NOMO-1 treated with DMSO at 0.1 percent for 48 hours (cell line): ENCODE results near the gene KYAT1.

Experiments
- DNase-seq: peaks from one replicate; lab custom pipeline; 2025; ENCODE audit not compliant: unreplicated experiment; lab: John Stamatoyannopoulos, UW

KYAT1 gene

GRCh38 chr9:128909859-128910258, 28.1 kb upstream of the KYAT1 start:
- no peak for DNase-seq

- no peak for DNase-seq
Observed at GRCh38 chr9:128908372-128908771, 26.6 kb upstream of the KYAT1 start.

- DNase-seq = no peak
Observed at GRCh38 chr9:128906741-128907140, 25.0 kb upstream of the KYAT1 start.

DNA sequence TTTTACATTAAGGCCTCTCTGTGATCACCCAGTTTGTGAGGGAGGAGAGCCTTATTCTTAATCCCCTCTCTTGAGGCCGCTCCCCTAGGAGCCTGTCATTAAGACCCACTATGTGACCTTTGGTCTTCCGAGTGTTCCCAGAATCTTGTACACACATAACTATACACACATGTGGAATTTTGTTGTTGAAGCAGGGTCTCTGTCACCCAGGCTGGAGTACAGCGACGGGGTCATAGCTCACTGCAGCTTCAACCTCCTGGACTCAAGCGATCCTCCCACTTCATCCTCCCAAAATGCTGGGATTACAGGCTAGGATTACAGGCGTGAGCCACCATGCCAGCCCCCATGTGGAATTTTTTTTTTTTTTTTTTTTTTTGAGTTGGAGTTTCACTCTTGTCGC, 24.2 kb upstream of the KYAT1 start:
- no peak for DNase-seq

- DNase-seq = no peak
Observed at GRCh38 chr9:128903871-128904620, 22.3 kb upstream of the KYAT1 start.

DNA sequence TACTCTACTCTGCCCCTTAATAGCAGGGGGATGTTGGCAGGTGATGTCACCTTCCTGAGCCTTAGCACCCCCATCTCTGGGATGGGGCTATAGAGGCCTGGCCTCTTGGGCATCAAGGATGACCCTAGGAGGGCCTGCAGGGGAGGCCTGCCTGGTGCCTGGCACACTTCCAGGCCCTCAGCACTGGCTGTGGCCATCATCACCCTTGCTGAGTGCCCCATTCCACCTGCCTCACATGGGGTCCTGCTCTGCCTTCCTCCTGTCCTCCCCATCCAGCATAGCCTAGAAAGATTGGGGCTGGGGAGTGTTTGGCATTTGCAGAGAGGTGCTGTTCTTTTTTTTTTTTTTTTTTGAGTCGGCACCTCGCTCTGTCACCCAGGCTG, 21.3 kb upstream of the KYAT1 start:
- no peak for DNase-seq

DNA sequence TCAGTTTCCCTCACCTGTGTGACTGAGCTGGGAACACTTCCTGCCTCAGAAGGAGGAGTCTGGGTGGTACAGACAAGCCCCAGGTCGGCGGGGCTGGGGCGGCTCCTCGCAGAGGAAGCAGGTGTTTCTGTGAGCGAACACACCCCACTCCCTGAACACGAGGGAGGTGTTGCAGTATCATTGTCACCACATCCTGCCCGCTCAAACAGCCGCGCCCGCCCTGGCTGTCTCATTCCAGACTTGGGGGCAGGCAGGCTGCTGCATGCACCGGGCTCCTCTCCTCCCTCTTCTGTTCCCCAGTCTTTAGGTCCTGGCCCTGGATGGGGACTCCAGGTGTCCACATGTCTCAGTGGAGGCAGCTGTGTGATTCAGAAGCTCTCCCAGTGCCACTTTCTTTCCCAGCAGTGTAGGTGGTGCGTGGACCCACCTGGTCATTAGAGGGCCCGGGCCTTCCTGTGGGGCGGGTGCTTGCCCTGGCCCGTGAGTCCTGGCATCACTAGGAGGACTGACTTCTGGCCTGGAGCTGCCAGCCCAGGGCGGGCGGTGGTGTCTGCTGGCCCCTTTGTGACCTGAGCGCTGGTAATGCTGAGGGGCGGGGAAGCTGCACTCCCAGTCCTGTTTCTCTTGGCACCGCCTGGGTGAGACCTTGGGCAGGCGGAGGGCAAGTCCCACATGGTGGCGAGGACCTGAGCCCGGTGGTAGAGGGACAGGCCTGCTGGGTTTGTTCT, 20.8 kb upstream of the KYAT1 start:
- peak; percentile 51 for DNase-seq

GRCh38 chr9:128901822-128902221, 20.1 kb upstream of the KYAT1 start:
- DNase-seq = no peak

DNA sequence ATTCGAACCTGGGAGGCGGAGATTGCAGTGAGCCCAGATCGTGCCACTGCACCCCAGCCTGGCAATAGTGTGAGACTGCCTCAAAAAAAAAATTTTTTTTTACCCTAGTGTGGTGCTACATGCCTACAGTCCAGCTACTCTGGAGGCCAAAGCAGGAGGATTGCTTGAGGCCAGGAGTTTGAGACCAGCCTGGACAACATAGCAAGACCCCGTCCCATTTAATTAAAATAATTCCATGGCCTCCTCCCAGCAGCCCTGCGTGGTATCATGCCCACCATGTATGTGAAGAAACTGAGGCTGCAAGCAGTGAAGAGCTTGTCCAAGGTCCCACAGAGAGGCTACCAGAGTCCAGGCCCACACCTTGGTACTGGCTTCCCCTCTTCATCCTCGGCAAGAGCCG, 19.6 kb upstream of the KYAT1 start:
- DNase-seq = no peak

DNA sequence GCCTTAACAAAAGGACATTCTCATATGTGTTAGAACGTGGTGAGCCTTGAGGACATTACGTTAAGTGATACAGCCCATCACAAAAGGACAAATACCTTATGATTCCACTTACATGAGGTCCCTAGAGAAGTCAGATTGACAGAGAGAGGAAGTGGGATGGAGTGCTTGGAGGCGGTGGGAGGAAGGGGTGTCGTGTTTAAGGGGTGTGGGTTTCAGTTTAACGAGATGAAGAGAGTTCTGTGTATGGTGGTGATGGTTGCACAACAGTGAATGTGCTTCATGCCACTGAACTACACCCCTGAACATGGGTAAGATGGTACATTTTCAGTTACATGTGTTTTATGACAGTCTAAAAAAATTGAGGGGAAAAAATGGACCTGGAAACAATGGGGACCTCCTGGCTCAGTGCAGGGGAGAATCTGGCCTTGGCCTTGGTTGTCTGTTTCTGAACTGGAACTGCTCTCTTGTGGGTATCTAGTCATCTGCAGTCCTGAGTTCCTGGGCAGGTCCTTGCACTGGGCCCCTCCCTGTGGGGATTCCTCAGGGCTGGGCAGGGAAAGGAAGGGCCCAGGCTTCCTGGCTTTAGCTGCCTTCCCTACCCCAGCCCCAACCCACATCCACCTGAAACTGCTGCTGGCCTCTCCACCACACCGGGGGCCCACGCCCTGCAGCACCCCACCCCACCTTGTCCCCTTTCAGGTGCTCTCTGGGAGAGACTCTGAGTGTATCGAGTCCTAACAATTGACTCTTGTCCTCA, 18.0 kb upstream of the KYAT1 start:
- DNase-seq = peak; percentile 16

GRCh38 chr9:128898845-128899565, 17.3 kb upstream of the KYAT1 start:
- DNase-seq = no peak

DNA sequence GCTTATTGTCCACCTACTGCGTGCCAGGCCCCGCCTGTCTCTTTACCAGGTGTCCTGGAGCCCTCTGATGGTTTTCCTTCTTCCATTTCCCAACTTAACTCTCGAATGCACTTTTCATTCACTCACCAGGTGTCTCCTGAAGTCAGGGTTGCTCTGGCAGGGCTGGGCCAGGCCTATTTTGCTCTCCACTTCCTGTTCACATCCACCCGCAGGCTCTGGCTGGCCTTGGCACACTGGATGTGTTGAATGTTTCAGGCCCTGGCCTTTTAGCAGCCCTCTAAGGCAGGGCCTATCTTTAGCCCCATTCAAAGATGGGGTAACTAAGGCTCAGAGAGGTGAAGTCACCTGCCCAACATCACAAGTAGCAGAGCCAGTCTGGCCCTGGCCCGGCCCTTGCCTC, 16.6 kb upstream of the KYAT1 start:
- DNase-seq = no peak

- DNase-seq = no peak
Observed at GRCh38 chr9:128895556-128895955, 13.8 kb upstream of the KYAT1 start.

DNA sequence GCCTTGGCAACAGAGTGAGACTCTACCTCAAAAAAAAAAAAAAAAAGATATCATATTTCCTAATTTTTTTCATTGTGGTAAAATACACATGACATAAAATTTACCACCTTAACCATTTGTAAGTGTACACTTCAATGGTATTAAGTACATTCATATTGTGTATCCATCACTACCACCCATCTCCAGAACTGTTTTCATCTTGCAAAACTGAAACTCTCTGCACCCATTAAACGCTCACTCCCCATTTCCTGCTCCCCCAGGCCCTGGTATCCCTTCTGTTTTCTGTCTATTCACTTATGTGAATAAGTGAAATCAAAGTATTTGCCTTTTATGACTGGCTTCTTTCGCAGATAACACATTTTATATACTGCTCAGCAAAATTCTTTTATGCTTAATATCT, 13.0 kb upstream of the KYAT1 start:
- DNase-seq = no peak

DNA sequence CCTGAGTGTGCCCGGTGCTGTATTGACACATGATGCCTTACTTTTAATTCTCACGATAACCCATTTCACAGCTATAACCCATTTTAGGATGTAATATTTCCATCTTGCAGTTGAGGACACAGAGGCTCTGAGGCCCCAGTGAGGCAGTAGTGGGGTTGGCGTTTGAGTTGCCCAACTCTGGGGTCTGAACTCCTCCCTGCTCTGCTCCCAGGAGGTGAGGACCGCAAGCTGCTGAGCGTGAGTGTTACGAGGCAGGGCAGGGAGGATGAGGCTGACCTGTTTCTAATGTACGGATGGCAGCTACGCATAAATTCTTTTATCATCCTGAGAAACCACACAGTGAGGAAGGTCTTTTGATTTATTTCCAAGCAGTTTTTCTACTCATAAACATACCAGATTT, 11.6 kb upstream of the KYAT1 start:
- no peak for DNase-seq

DNA sequence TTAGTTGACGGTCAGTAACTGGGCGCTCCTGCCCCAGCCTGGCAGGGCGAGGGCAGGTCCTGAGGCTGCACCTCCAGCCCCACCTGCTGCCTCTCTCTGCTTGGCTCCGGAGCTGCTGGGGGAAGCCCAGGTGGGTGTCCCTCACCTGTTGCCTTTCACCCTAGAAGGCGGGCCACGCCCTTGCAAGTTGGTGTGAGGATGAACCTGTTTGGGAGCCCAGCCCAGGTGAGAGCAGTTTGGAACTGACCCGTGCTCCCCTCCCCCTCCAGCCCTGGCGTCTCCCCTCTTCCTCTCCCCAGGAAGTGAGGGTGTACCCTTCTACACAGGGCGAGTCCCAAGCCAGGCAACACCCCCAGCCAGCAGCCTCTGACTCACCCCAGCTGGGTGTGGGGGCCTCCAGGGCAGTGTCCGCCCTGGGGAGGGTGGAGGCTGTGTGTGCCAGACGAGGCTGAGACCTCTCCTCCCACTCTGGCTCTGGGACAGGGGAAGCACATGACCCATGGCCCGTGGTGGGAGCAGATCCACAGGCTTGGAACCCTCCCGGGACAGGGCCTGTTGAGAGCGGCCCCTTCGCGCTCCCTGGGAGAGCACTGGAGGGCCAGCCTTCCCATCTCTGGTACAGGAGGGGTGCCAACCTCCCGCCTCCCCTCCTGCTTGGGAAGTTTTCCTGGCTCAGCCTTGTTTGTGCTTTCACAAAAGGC, 10.6 kb upstream of the KYAT1 start:
- no peak for DNase-seq

DNA sequence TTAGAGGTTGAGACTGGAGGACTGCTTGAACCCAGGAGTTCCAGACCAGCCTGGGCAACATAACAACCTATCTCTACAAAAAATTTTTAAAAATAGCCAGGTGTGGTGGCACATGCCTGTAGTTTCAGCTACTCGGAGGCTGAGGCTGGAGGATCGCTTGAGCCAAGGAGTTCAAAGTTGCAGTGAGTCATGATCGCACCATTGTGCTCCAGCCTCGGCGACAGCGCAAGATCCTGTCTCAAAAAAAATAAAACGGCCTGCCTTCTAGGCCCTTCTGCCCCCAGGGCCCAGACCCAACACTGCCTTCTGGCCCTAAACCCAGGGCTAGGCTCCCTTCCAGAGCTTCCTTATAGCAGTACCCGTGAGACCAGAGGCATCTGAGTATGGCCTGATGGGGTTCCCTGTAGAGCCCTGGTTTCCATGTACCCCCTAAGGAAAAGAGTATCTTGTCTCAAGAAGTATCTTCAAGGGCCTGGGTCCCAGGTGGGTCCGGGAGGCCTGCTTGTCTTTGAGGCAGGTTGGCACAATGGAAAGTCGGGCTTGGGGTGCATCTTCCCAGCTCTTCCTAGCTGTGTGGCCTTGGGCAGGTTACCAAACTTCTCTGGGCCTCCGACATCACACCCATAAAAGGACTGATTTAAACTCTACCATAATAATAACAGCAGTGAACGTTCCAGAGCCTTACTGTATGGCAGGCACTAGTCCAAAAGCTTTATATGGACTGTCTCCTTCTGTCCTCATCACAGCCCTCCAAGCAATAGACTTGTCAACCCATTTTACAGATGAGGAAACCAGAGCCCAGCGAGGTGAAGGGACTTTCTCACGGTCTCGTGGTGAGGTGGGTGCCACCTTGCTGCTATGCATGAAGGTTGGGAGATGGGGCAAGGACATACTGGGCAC, 9.8 kb upstream of the KYAT1 start:
- no peak for DNase-seq

DNA sequence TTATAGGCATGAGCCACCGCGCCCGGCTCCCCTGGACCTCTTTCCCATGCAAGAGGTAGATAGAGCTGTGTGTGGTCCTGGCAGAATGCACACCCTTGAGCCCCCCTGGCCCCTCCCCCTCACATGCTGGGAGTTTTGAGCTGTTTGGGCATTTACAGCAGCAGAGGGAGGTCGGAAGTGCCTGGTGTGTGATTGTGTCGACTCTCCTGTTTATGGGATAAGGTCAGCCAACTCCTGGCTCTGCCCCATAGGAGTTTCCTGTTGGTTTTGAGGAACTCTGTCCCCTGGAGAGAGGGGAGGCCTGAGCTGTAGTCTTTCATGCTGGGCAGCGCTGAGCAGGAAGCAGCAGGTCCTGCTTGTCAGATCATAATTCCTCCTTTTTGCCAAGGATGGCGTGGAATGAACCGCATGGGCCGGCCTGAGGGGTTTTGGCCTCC, 6.2 kb upstream of the KYAT1 start:
- DNase-seq = no peak

GRCh38 chr9:128887049-128887448, 5.3 kb upstream of the KYAT1 start:
- DNase-seq = no peak
